Activated gamma-delta T cell treated with anti-CD3 and anti-CD28 coated beads, Interleukin-2, amount 50 U/mL, for 16 hours (primary cell): ENCODE data around the gene DCTPP1.

Source experiments
- DNase-seq: peaks from one replicate; pipeline ENCODE4 v3.0.0-alpha.2; 2020; ENCODE audit warnings: low read depth

The DCTPP1 gene

GRCh38 chr16:30381291-30382041 lies 48.4 kb downstream of the DCTPP1 start:
- no peak for DNase-seq

- DNase-seq: no peak
Observed at GRCh38 chr16:30380803-30381208, 49.0 kb downstream of the DCTPP1 start.

DNA sequence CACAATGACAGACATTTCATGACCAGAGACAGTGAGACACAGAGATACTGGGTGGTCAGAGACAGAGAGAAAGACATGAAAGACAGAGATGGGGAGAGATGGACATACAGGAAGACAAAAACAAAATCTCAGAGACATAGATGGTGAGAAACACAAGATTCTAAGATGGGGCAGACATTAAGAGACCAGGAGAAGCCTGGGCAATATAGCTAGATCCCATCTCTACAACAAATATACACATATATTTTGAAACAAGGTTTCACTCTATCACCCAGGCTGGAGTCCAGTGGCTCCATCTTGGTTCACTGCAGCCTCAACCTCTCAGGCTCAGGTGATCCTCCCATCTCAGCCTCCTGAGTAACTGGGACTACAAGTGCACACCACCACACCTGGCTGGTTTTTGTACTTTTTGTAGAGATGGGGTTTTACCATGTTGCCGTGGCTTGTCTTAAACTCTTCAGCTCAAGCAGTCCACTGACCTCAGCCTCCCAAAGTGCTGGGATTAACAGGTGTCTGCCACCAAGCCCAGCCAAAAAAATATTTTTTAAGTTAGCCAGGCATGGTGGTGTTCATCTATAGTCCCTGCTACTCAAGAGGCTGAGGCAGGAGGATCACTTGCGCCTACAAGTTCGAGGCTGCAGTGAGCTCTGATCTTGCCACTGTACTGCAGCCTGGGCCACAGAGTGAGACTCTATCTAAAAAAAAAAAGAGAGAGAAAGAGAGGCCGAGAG lies 49.6 kb downstream of the DCTPP1 start:
- DNase-seq: no peak

DNA sequence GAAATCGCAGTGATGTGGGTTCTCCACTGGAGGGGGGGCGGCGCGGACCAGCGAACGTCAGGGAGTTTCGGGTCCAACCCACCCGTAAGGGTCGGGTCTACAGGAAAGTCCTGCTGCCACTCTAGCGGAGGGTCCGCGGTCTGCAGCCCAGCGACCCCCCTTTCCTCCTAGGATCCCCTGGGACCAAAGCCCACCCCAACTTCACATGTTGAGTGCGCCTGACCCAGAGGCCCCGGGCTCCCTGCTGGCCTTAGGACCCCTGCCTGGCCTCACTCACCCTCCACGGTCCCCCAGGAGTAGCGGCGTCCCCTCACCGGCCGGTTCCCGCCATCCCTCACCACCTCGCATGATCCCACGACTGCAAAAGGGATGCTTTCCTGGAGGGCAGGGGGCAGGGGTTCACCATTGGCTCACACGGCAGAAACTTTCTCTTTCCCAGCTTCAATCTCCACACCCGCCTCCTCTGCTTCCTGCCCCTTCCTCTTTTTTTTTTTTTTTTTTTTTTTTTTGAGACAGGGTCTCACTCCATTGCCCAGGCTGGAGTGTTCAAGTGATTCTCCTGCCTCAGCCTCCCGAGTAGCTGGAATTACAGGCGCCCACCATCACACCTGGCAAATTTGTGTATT lies 50.6 kb downstream of the DCTPP1 start:
- DNase-seq: no peak

DNA sequence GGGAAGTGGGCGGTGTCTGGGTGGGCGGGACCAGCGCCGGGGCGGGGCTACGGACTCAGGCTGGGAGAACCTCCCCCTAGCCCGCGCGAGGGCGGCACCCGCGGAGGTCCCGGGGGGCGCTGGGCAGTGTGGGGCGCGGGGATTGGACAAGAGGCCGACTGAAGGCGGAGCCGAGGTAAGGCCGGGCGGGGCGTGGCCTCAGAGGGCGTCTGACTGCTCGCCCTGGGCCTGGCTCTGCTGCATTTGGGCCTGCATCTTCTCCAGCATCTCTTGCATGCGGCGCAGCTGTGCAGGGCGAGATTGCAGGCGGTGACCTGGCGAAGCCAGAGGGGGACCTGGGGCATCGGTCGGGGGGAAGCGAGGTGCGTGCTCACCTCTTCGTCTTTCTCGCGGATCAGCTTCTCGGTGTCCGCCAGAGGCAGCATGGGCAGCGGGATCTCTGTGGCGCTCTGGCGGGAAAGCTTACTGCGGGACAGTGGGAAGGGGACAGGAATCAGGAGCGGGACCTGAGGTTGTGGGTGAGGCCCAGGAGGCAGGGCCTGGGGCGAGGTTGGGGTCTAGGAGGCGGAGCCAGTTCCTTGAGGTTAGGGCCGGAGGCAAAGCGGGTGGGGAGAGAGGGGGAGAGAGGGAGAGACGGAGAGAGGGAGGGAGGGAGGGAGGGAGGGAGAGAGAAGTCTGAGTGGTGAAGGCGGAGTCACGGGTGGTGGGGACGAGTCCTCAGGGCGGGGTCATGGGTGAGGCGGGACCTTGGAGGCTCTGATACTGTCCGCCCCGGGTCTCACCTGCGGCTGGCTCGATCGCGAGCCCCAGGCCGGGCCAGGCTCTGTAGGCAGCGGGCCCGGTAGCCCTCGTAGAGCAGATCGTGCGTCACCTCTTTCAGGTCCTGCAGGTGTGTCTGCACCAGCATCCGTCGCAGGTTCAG lies 51.3 kb downstream of the DCTPP1 start:
- DNase-seq: peak; percentile 99

GRCh38 chr16:30377812-30378235 lies 52.0 kb downstream of the DCTPP1 start:
- peak; percentile 74 for DNase-seq

DNA sequence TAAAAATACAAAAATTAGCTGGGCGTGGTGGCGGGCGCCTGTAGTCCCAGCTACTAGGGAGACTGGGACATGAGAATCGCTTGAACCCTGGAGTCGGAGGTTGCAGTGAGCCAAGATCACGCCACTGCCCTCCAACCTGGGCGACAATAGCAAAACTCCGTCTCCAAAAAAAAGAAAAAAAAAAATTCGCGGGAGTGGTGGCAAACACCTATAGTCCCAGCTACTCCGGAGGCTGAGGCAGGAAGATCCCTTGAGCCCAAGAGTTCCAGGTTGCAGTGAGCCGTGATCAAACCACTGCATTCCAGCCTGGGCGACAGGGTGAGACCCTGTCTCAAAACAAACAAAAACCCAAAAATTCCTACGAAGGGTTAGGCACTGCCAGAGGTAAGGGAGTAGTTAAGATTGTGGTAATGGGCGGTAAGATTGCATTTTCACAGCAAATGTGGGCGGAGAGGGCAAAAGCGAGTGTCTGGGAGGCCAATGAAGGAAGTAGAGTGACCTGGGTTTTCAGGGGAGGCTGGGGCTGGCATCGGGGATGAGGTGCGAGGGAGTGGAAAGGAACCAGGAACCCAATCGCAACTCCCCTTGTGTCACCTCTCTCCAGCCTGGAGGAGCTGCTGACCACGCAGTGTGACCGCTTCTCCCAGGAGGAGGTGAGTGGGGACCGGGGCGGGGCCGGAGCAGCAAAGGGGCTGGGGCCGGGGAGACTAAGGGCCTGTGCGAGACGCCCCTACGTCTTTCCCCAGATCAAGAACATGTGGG lies 52.6 kb downstream of the DCTPP1 start:
- DNase-seq: no peak

DNA sequence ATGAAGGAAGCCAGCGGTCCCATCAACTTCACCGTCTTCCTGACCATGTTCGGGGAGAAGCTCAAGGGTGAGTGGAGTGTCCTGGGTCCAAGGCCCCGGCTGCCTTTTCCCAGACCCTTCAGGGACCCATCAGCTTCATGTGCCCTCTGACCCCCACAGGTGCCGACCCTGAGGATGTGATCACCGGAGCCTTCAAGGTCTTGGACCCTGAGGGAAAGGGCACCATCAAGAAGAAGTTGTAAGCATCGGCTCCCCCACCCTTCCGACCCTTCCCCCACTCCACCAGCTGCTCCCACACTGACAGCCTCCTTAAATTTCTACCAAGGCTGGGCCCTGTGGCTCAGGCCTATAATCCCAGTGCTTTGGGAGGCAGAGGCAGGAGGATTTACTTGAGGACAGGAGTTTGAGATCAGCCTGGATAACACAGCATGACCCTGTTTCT lies 53.3 kb downstream of the DCTPP1 start:
- no peak for DNase-seq

GRCh38 chr16:30375864-30376263 lies 54.0 kb downstream of the DCTPP1 start:
- DNase-seq: no peak

GRCh38 chr16:30374538-30374937 lies 55.3 kb downstream of the DCTPP1 start, which contains the start of gene MYL11:
Gene MYL11 (plus strand): TSS chr16:30374802. CDS start chr16:30374858, 56 bp downstream.
- no peak for DNase-seq
